ENCODE results near the gene SPOUT1. TPM values are rescaled to one million over a fixed set of nuclear protein-coding genes. Genes with fewer than 3 reads are reported as not detected.

The SPOUT1 gene
- total RNA-seq, 1 experiment from 2014 or later, result 70.4 TPM

GRCh38 chr9:128807827-128808226, 21.8 kb downstream of the SPOUT1 start:
- ChIA-PET POLR2A (no interaction called here), CTCF (no interaction called here), RAD21 (ENCODE audit: low non-redundant PET in 1 of 2, low total read pairs in 2 of 2, uncharacterized antibody in 2 of 2, unreplicated experiment in 2 of 2) (no interaction called here)
- Histone ChIP-seq H3K27ac (ENCODE audit: low read depth, low read length) (no peak overlapping the region), H3K9ac (ENCODE audit: low read length) (no peak overlapping the region), H3K4me1 (ENCODE audit: control insufficient read depth in 1 of 2, insufficient read depth in 2 of 2, low read length in 2 of 2) (no peaks in the 10 kb centered on the region), H3K4me3 (replicated peaks in 1 of 2; ENCODE audit: low read depth in 1 of 2, low read length in 2 of 2) (no peak overlapping the region), H3K36me3 (ENCODE audit: control insufficient read depth in 1 of 2, insufficient read depth in 2 of 2, low read length in 2 of 2) (peaks cover 3 to 6% of the 10 kb centered on the region in 2 experiments; a peak in 3 of 4 replicates), H3K79me2 (ENCODE audit: insufficient read depth, low read length) (no peaks in the 10 kb centered on the region), H3K4me2 (ENCODE audit: low read length) (no peak overlapping the region), H3K27me3 (ENCODE audit: insufficient read depth, low read length) (no peaks in the 10 kb centered on the region), H3K9me2 (ENCODE audit: insufficient read depth) (no peaks in the 10 kb centered on the region), H2AFZ (ENCODE audit: low read depth, low read length, poor library complexity, severe bottlenecking) (no peak overlapping the region), H4K20me1 (ENCODE audit: insufficient read depth) (no peaks in the 10 kb centered on the region), H3K9me3 (ENCODE audit: control insufficient read depth in 1 of 2, insufficient read depth in 1 of 2, low read depth in 1 of 2, low read length in 2 of 2) (no peaks in the 10 kb centered on the region)
- intact Hi-C loops (cut with micrococcal nuclease), result no loop called here
- no TSS peak for BruUV-seq (replicated peaks)
- no peak for TF ChIP-seq TCF7L2 (IDR thresholded peaks at IDR 0.05; ENCODE audit: borderline replicate concordance, extremely low read depth, insufficient read depth, insufficient read length)
- no peak for TF ChIP-seq CTCF (IDR thresholded peaks at IDR 0.05 in 2 of 3, conservative IDR thresholded peaks at IDR 0.05 in 1 of 3; ENCODE audit: borderline replicate concordance in 1 of 3, insufficient read depth in 1 of 3, low read depth in 2 of 3, low read length in 2 of 3)
- TF ChIP-seq REST (IDR thresholded peaks at IDR 0.05; ENCODE audit: low read depth), result no peak
- no peak for TF ChIP-seq ZBTB33 (IDR thresholded peaks at IDR 0.05; ENCODE audit: extremely low read depth, insufficient replicate concordance, low read length)
- TF ChIP-seq SP1 (IDR thresholded peaks at IDR 0.05; ENCODE audit: low read depth), result no peak
- TF ChIP-seq EGR1 (IDR thresholded peaks at IDR 0.05; ENCODE audit: low read depth), result no peak
- TF ChIP-seq FOSL1 (IDR thresholded peaks at IDR 0.05; ENCODE audit: low read depth), result no peak
- no peak for TF ChIP-seq RAD21 (IDR thresholded peaks at IDR 0.05; ENCODE audit: low read depth)
- no peak for TF ChIP-seq POLR2AphosphoS5 (IDR thresholded peaks at IDR 0.05; ENCODE audit: low read depth, low read length)
- no peak for TF ChIP-seq MAX (IDR thresholded peaks at IDR 0.05)
- TF ChIP-seq ZFX (IDR thresholded peaks at IDR 0.05), result no peak
- TF ChIP-seq ATF3 (IDR thresholded peaks at IDR 0.05), result no peak
- ATAC-seq, result no peak
- no peak for DNase-seq (ENCODE audit: low read depth, low spot score)

Measured in HCT116 (cell line).